AG09319 (cell line): Measurements from ENCODE around the gene NECTIN2.

ENCODE experiments used
- DNase-seq: peaks from one replicate; pipeline ENCODE4 v3.0.0-alpha.2; 2010; ENCODE audit warnings: low read depth; ENCODE audit errors: extremely low read depth
- CTCF ChIP-seq: IDR thresholded peaks from 2 replicates; pipeline ENCODE4 v1.5.1; 2011; ENCODE audit warnings: low read depth, mild to moderate bottlenecking, inconsistent platforms, low read length, moderate library complexity

Gene NECTIN2

GRCh38 chr19:44845612-44846454, at the start of gene NECTIN2:
Gene NECTIN2 (plus strand): TSS chr19:44846297. CDS start chr19:44846526, 229 bp downstream.
- TF ChIP-seq CTCF = peak; percentile 83
- peak; percentile 98 for DNase-seq

DNA sequence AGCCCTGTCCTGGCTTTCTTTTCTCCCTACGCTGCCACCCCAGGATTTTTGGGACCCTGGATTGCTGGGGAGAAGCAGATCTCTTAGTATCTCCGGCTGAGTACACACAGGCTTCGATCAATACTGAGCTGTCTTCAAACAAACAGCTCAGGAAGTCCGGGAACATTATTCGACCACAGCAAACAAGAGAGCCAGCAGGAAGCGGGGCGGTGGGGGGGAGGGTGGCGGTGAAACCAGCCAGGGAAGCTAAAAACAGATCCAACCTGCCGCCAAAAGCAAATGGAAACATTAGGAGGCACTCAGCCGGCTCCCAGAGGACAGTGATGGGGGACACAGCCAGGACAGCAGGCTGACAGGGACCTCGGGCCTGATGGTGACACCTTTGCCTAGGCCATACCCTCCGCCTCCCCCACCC, 49.4 kb upstream of the NECTIN2 start:
- no peak for DNase-seq
- TF ChIP-seq CTCF = no peak

DNA sequence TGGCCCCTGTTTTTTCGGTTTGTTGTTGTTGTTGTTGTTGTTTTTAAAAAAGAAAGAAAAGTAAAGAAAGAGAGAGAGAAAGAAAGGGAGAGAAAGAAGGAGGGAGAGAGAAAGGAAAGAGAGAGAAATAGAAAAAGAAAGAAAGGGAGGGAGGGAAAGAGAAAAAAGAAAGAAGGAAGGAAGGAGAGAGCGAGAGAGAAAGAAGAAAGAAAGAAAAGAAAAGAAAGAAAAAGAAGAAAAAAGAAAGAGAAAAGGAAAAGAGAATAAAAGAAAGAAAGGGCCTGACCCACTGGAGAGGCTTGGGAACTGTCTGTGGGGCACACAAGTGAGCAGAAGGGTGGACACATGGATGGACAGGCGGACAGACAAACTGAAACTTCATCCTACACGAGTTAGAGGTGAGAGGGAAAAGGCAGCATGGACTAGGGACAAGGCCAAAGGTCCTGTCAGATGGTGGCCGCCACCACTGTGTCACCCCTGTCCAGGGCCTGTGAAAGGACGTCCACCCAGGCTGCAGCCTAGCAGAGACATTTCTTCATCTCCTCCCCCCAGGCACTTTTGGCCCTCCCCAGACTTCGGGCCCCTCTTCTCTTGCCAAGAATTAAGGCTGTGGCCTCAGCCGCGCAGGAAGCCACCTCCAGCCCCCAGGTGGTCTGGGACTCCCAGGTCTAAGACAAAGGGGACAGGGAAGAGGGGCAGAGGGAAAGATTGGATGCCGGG, 46.3 kb upstream of the NECTIN2 start:
- no peak for TF ChIP-seq CTCF
- no peak for DNase-seq

GRCh38 chr19:44800461-44800860, 45.6 kb upstream of the NECTIN2 start:
- peak; percentile 96 for TF ChIP-seq CTCF
- DNase-seq = peak; percentile 31

- DNase-seq = no peak
- TF ChIP-seq CTCF = no peak
Measured at GRCh38 chr19:44803442-44804428, 42.4 kb upstream of the NECTIN2 start.

DNA sequence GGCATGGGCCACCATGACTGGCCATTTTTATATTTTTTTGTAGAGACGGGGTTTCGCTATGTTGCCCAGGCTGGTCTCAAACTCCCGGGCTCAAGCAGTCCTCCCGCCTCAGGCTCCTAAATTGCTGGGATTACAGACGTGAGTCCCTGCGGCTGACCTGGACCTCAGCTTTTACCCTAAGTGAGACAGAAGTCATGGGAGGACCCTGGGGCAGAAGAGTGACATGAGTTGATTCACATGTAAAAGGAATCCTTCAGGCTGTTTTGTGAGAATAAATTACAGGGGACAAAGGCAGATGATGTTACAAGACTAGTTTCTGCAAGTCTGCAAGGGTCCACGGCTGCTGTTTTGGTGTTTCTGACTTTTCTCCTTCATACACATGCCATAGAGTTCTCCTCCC, 39.8 kb upstream of the NECTIN2 start:
- no peak for TF ChIP-seq CTCF
- no peak for DNase-seq
